Keratinocyte (primary cell): Measurements from ENCODE around the gene VPS52. TPM values are rescaled to one million over a fixed set of nuclear protein-coding genes. Genes with fewer than 3 reads are reported as not detected.

Experiments
- DNase-seq: peaks from one replicate; pipeline ENCODE4 v3.0.0-alpha.2; 2011; ENCODE audit warnings: low read depth, missing footprints, low spot score
- FAIRE-seq: peaks from 2 replicates; lab custom pipeline; 2011; peaks lifted over from hg19 to GRCh38; lab: Jason Lieb, UNC
- H2AFZ ChIP-seq: 2 replicates; pipeline ENCODE4 v1.6.0; 2012; ENCODE audit warnings: low read length, control low read depth, inconsistent platforms; ENCODE audit not compliant: control insufficient read depth
- H3K27ac ChIP-seq: 2 replicates; pipeline ENCODE4 v1.5.1; 2011; ENCODE audit warnings: low read length; ENCODE audit not compliant: control insufficient read depth, insufficient read depth
- H3K27me3 ChIP-seq: 3 replicates; pipeline ENCODE4 v1.6.0; 2011; ENCODE audit warnings: low read length; ENCODE audit not compliant: control insufficient read depth, insufficient read depth; ENCODE audit errors: extremely low read depth
- H3K36me3 ChIP-seq, 2 experiments: 2 replicates in 1 of 2; 3 replicates in 1 of 2; pipeline ENCODE4 v1.5.1; 2011; ENCODE audit warnings: low read length in 2 of 2, mild to moderate bottlenecking in 1 of 2; ENCODE audit not compliant: control insufficient read depth in 2 of 2, insufficient read depth in 2 of 2; ENCODE audit errors: extremely low read depth in 1 of 2
- H3K4me1 ChIP-seq: 3 replicates; pipeline ENCODE4 v1.5.1; 2011; ENCODE audit warnings: low read length; ENCODE audit not compliant: control insufficient read depth, insufficient read depth; ENCODE audit errors: extremely low read depth
- H3K4me2 ChIP-seq: 3 replicates; pipeline ENCODE4 v1.6.0; 2011; ENCODE audit warnings: low read depth, low read length; ENCODE audit not compliant: control insufficient read depth, insufficient read depth; ENCODE audit errors: extremely low read depth
- H3K4me3 ChIP-seq, 3 experiments: fragments of 200-600 bp in 1 of 3; sonication (generic) in 1 of 3; 2 replicates in 2 of 3; 3 replicates in 1 of 3; pipeline ENCODE4 v1.5.1; 2011 to 2016; ENCODE audit warnings: low read length in 3 of 3, mild to moderate bottlenecking in 3 of 3, control low read depth in 2 of 3, inconsistent platforms in 1 of 3, low read depth in 1 of 3, mixed read lengths in 1 of 3, mixed run types in 1 of 3, moderate library complexity in 1 of 3; ENCODE audit not compliant: control insufficient read depth in 2 of 3, insufficient read depth in 2 of 3; ENCODE audit errors: extremely low read depth in 1 of 3
- H3K79me2 ChIP-seq: 2 replicates; pipeline ENCODE4 v1.6.0; 2012; ENCODE audit warnings: low read length; ENCODE audit not compliant: control insufficient read depth, insufficient read depth
- H3K9ac ChIP-seq: 3 replicates; pipeline ENCODE4 v1.6.0; 2011; ENCODE audit warnings: low read length; ENCODE audit not compliant: control insufficient read depth, insufficient read depth; ENCODE audit errors: extremely low read depth
- H3K9me1 ChIP-seq: 3 replicates; pipeline ENCODE4 v1.6.0; 2011; ENCODE audit warnings: low read length; ENCODE audit not compliant: control insufficient read depth, insufficient read depth; ENCODE audit errors: extremely low read depth
- H3K9me3 ChIP-seq: 2 replicates; pipeline ENCODE4 v1.5.1; 2012; ENCODE audit warnings: low read depth, low read length; ENCODE audit not compliant: control insufficient read depth
- H4K20me1 ChIP-seq: 3 replicates; pipeline ENCODE4 v1.6.0; 2011; ENCODE audit warnings: low read length; ENCODE audit not compliant: control insufficient read depth, insufficient read depth; ENCODE audit errors: extremely low read depth
- CTCF ChIP-seq, 3 experiments: IDR thresholded peaks in 1 of 3; conservative IDR thresholded peaks in 1 of 3; optimal IDR thresholded peaks in 1 of 3; 2 replicates in 2 of 3; 3 replicates in 1 of 3; pipeline versions ENCODE3 to v1.5.1; 2011; ENCODE audit warnings: low read length in 3 of 3, mild to moderate bottlenecking in 3 of 3, moderate library complexity in 2 of 3, control low read depth in 1 of 3, inconsistent platforms in 1 of 3; ENCODE audit not compliant: insufficient read depth in 2 of 3; ENCODE audit errors: extremely low read depth in 1 of 3
- EZH2 ChIP-seq: IDR thresholded peaks from one replicate; pipeline ENCODE4 v1.6.1; 2012; ENCODE audit warnings: inconsistent platforms, mild to moderate bottlenecking, low read length, moderate library complexity
- dilution Hi-C: fragments of 300-500 bp; cut with MboI; formaldehyde crosslinking; loops from one replicate; pipeline ENCODE4 v1.7.0; 2020; ENCODE audit warnings: low sequenced_read_pairs; ENCODE audit not compliant: extremely low pct_ligation_motif_present
- polyA plus RNA-seq, 5 experiments: library from polyadenylated mRNA; depleted of rRNA in 3 of 5; stranded (reverse) in 3 of 5; stranded (forward) in 1 of 5; unstranded in 1 of 5; fragments of >200 nt; gene quantifications; 1 replicate in 1 of 5; 2 replicates in 3 of 5; 3 replicates in 1 of 5; pipeline versions ENCODE4 v1.2.1 to v1.2.3, GENCODE V29; 2011 to 2012; ENCODE audit warnings: missing spikeins in 2 of 5, low read depth in 1 of 5, low replicate concordance in 1 of 5

Gene VPS52
- polyA plus RNA-seq, 1 donor (not counting 4 experiments of a cell fraction or from before 2014, with no cell fraction given), result 36.2 TPM

- peak within 1 kb of the TSS; percentile 70 for H3K27ac ChIP-seq
- peak within 1 kb of the TSS; percentile 48 to 72 (median 72) for H3K4me3 ChIP-seq
- no peaks in the 10 kb centered on the region for H4K20me1 ChIP-seq
- no peaks in the 10 kb centered on the region for H3K9me1 ChIP-seq
- TF ChIP-seq CTCF (optimal IDR thresholded peaks at IDR 0.05 in 1 of 3, IDR thresholded peaks at IDR 0.05 in 1 of 3, conservative IDR thresholded peaks at IDR 0.05 in 1 of 3; ENCODE audit: extremely low read depth in 1 of 3, insufficient read depth in 2 of 3, low read length in 3 of 3) (no peak), EZH2 (no peak)
- DNase-seq (peak; percentile 88), FAIRE-seq (peak; percentile 52)
- dilution Hi-C loops, result no loop called here
- H3K4me2 ChIP-seq, result peak within 1 kb of the TSS; percentile 73
- peaks cover 42% of the 10 kb centered on the region for H3K4me1 ChIP-seq
- peaks cover 52% of the 10 kb centered on the region for H3K79me2 ChIP-seq
- peak within 1 kb of the TSS; percentile 77 for H3K9ac ChIP-seq
- H3K36me3 ChIP-seq, result peaks cover 22 to 30% of the 10 kb centered on the region in 2 experiments
- no peaks in the 10 kb centered on the region for H3K9me3 ChIP-seq
- H3K27me3 ChIP-seq, result no peaks in the 10 kb centered on the region
- H2AFZ ChIP-seq, result peak within 1 kb of the TSS; percentile 70
These were observed 46.2 kb upstream of the VPS52 start, which contains the start of gene ZBTB22 for GRCh38 chr6:33317669-33318425. ZBTB22 (minus strand) TSS chr6:33317744; CDS start chr6:33316916, 828 bp downstream.

DNA sequence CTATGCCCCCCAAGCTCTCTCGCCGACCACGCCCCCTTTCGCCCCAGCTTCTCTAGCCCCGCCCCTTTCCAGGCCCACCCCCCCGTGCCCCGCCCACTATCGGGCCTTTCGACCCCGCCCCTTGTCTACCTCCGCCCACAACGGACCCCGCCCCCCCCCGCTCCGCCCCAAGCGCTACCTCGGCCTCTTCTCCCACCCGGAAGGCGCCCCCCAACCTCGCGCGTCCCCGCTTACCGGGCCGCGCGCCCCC is 45.7 kb upstream of the VPS52 start:
- Histone ChIP-seq H2AFZ (no peak overlapping the region), H3K36me3 (peaks cover 22 to 30% of the 10 kb centered on the region in 2 experiments), H3K27ac (no peak overlapping the region), H3K27me3 (no peaks in the 10 kb centered on the region), H3K4me3 (peak overlapping the region; percentile 45 to 54 (median 48)), H3K4me1 (peaks cover 42% of the 10 kb centered on the region), H3K9me1 (no peaks in the 10 kb centered on the region), H3K79me2 (peaks cover 50% of the 10 kb centered on the region), H3K9me3 (no peaks in the 10 kb centered on the region), H3K4me2 (peak overlapping the region; percentile 65), H3K9ac (no peak overlapping the region), H4K20me1 (no peaks in the 10 kb centered on the region)
- DNase-seq (no peak), FAIRE-seq (no peak)
- dilution Hi-C loops, result no loop called here
- TF ChIP-seq EZH2, result no peak
- TF ChIP-seq CTCF (optimal IDR thresholded peaks at IDR 0.05 in 1 of 3, IDR thresholded peaks at IDR 0.05 in 1 of 3, conservative IDR thresholded peaks at IDR 0.05 in 1 of 3; ENCODE audit: extremely low read depth in 1 of 3, insufficient read depth in 2 of 3, low read length in 3 of 3), result no peak
